Islet of Langerhans (tissue), 1 donor: ENCODE measurements around the gene GALNT16.

Experiments
- FAIRE-seq: peaks from one replicate; lab custom pipeline; 2011; peaks lifted over from hg19 to GRCh38; lab: Jason Lieb, UNC

Gene GALNT16

GRCh38 chr14:69318241-69318640 is 58.3 kb downstream of the GALNT16 start:
- no peak for FAIRE-seq

GRCh38 chr14:69318901-69319475 is 59.0 kb downstream of the GALNT16 start:
- FAIRE-seq, result no peak

GRCh38 chr14:69319911-69320310 is 60.0 kb downstream of the GALNT16 start:
- FAIRE-seq, result no peak

GRCh38 chr14:69320581-69321365 is 60.8 kb downstream of the GALNT16 start:
- FAIRE-seq, result no peak

GRCh38 chr14:69321601-69322330 is 61.8 kb downstream of the GALNT16 start:
- FAIRE-seq, result no peak

GRCh38 chr14:69323266-69323998 is 63.5 kb downstream of the GALNT16 start:
- FAIRE-seq, result no peak

- no peak for FAIRE-seq
Observed at GRCh38 chr14:69323999-69324282, 64.0 kb downstream of the GALNT16 start.

- FAIRE-seq, result no peak
Observed at GRCh38 chr14:69324341-69324931, 64.5 kb downstream of the GALNT16 start.

- FAIRE-seq, result no peak
Observed at GRCh38 chr14:69325086-69325485, 65.1 kb downstream of the GALNT16 start.

GRCh38 chr14:69325646-69326265 is 65.8 kb downstream of the GALNT16 start:
- no peak for FAIRE-seq

GRCh38 chr14:69326611-69327010 is 66.7 kb downstream of the GALNT16 start:
- FAIRE-seq, result no peak

GRCh38 chr14:69327507-69327906 is 67.5 kb downstream of the GALNT16 start:
- no peak for FAIRE-seq

- FAIRE-seq, result no peak
Observed at GRCh38 chr14:69328317-69328716, 68.4 kb downstream of the GALNT16 start.

GRCh38 chr14:69328765-69329164 is 68.8 kb downstream of the GALNT16 start:
- no peak for FAIRE-seq

- FAIRE-seq, result no peak
Observed at GRCh38 chr14:69331206-69331605, 71.2 kb downstream of the GALNT16 start.

GRCh38 chr14:69332782-69333395 is 72.9 kb downstream of the GALNT16 start:
- no peak for FAIRE-seq

GRCh38 chr14:69333791-69334337 is 73.9 kb downstream of the GALNT16 start:
- no peak for FAIRE-seq

- no peak for FAIRE-seq
Observed at GRCh38 chr14:69334576-69334975, 74.6 kb downstream of the GALNT16 start.

GRCh38 chr14:69335371-69335771 is 75.4 kb downstream of the GALNT16 start:
- FAIRE-seq, result no peak

- FAIRE-seq, result no peak
Observed at GRCh38 chr14:69337984-69338383, 78.0 kb downstream of the GALNT16 start.

GRCh38 chr14:69339426-69339825 is 79.5 kb downstream of the GALNT16 start:
- no peak for FAIRE-seq
